ENCODE results near the gene BUD23. TPM values are rescaled to one million over a fixed set of nuclear protein-coding genes. Genes with fewer than 3 reads are reported as not detected.
A peak's percentile ranks its signal among the peaks of the same experiment; 100 is the strongest.

The BUD23 gene
- total and polyA plus RNA-seq, 9 of the 15 experiments (the other 6 are each of a cell fraction or from before 2014, with no cell fraction given) = 79.5 to 270 (median 150) TPM

GRCh38 chr7:73700581-73701134, 17.3 kb downstream of the BUD23 start (continued):
- TF ChIP-seq, protein P1, sequence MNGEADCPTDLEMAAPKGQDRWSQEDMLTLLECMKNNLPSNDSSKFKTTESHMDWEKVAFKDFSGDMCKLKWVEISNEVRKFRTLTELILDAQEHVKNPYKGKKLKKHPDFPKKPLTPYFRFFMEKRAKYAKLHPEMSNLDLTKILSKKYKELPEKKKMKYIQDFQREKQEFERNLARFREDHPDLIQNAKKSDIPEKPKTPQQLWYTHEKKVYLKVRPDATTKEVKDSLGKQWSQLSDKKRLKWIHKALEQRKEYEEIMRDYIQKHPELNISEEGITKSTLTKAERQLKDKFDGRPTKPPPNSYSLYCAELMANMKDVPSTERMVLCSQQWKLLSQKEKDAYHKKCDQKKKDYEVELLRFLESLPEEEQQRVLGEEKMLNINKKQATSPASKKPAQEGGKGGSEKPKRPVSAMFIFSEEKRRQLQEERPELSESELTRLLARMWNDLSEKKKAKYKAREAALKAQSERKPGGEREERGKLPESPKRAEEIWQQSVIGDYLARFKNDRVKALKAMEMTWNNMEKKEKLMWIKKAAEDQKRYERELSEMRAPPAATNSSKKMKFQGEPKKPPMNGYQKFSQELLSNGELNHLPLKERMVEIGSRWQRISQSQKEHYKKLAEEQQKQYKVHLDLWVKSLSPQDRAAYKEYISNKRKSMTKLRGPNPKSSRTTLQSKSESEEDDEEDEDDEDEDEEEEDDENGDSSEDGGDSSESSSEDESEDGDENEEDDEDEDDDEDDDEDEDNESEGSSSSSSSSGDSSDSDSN (IDR thresholded peaks at IDR 0.05; ENCODE audit: borderline replicate concordance in 1 of 2, low read depth in 2 of 2, low read length in 2 of 2) = no peak
- TF ChIP-seq ESRRA (IDR thresholded peaks at IDR 0.05; ENCODE audit: borderline replicate concordance, low read depth) (no peak), ZNF41 (CRISPR knock-in tag; conservative IDR thresholded peaks at IDR 0.05) (no peak), CAMTA2 (CRISPR knock-in tag; conservative IDR thresholded peaks at IDR 0.05) (no peak), ATF1 (CRISPR knock-in tag; IDR thresholded peaks at IDR 0.05) (no peak), ATF1 (tag; IDR thresholded peaks at IDR 0.05) (no peak), ZNF644 (tag; IDR thresholded peaks at IDR 0.05; ENCODE audit: low read depth) (no peak), DIDO1 (tag; IDR thresholded peaks at IDR 0.05; ENCODE audit: low read depth) (no peak), CBFB (CRISPR knock-in tag; IDR thresholded peaks at IDR 0.05) (no peak), ZNF384 (IDR thresholded peaks at IDR 0.05; ENCODE audit: low read depth, low read length) (no peak), ZNF316 (IDR thresholded peaks at IDR 0.05) (no peak), JUNB (CRISPR knock-in tag; conservative IDR thresholded peaks at IDR 0.05) (no peak), ZNF224 (CRISPR knock-in tag; IDR thresholded peaks at IDR 0.05) (no peak), GTF2F1 (IDR thresholded peaks at IDR 0.05; ENCODE audit: low read depth, low read length) (no peak), CXXC5 (CRISPR knock-in tag; IDR thresholded peaks at IDR 0.05) (no peak), POLR2A (conservative IDR thresholded peaks at IDR 0.05) (0 out of 2 replicates have a peak, but pooled peaks have one; percentile 9), NFE2 (IDR thresholded peaks at IDR 0.05; ENCODE audit: low read depth) (no peak), ZNF511 (CRISPR knock-in tag; IDR thresholded peaks at IDR 0.05) (no peak), KLF6 (CRISPR knock-in tag; IDR thresholded peaks at IDR 0.05; ENCODE audit: borderline replicate concordance) (no peak)
- TF ChIP-seq, protein P2, sequence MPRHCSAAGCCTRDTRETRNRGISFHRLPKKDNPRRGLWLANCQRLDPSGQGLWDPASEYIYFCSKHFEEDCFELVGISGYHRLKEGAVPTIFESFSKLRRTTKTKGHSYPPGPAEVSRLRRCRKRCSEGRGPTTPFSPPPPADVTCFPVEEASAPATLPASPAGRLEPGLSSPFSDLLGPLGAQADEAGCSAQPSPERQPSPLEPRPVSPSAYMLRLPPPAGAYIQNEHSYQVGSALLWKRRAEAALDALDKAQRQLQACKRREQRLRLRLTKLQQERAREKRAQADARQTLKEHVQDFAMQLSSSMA (CRISPR knock-in tag; IDR thresholded peaks at IDR 0.05) = no peak
